ENCODE results near the gene CYP27B1. TPM values are rescaled to one million over a fixed set of nuclear protein-coding genes. Genes with fewer than 3 reads are reported as not detected.

Gene CYP27B1
- total and polyA plus RNA-seq, 9 of the 15 experiments (the other 6 are each of a cell fraction or from before 2014, with no cell fraction given), result 0.18 to 4.2 (median 1.8) TPM

- peak; percentile 85 for TF ChIP-seq VEZF1 (CRISPR knock-in tag; IDR thresholded peaks at IDR 0.05)
- no peak for TF ChIP-seq THRAP3 (IDR thresholded peaks at IDR 0.05; ENCODE audit: borderline replicate concordance)
- TF ChIP-seq TBL1XR1 (IDR thresholded peaks at IDR 0.05; ENCODE audit: low read length in 2 of 2), result peak in 1 of 2 experiments; percentile 92; a peak in 2 of 4 replicates
- peak; percentile 96 for TF ChIP-seq ZBTB33 (CRISPR knock-in tag; IDR thresholded peaks at IDR 0.05)
- TF ChIP-seq ZFX (CRISPR knock-in tag; IDR thresholded peaks at IDR 0.05), result 0 out of 2 replicates have a peak, but pooled peaks have one; percentile 52
- TF ChIP-seq ATF2 (CRISPR knock-in tag; IDR thresholded peaks at IDR 0.05), result peak; percentile 90; the same call in 1 of the 2 replicates
- no peak for TF ChIP-seq BMI1 (IDR thresholded peaks at IDR 0.05; ENCODE audit: low read length)
- peak; percentile 73; the same call in 1 of the 2 replicates for TF ChIP-seq IRF9 (tag; IDR thresholded peaks at IDR 0.05)
- peak; percentile 75; the same call in 1 of the 2 replicates for TF ChIP-seq ZNF609 (CRISPR knock-in tag; IDR thresholded peaks at IDR 0.05; ENCODE audit: borderline replicate concordance)
- TF ChIP-seq TRIM24 (IDR thresholded peaks at IDR 0.05), result peak in 1 of 2 experiments; percentile 33; a peak in 1 of 4 replicates
- TF ChIP-seq PHF8 (IDR thresholded peaks at IDR 0.05; ENCODE audit: borderline replicate concordance, low read length), result peak; percentile 60; the same call in 1 of the 2 replicates
- TF ChIP-seq HIVEP1 (CRISPR knock-in tag; IDR thresholded peaks at IDR 0.05), result no peak
- TF ChIP-seq JUND (IDR thresholded peaks at IDR 0.05; ENCODE audit: borderline replicate concordance, low read depth, low read length), result peak; percentile 86
- peak; percentile 90; the same call in 2 of the 3 replicates for TF ChIP-seq JUND (tag; IDR thresholded peaks at IDR 0.05; ENCODE audit: borderline replicate concordance, low read depth, low read length)
- no peak for TF ChIP-seq FOXJ2 (tag; IDR thresholded peaks at IDR 0.05)
- peak; percentile 74 for TF ChIP-seq POLR2G (IDR thresholded peaks at IDR 0.05; ENCODE audit: low read depth, low read length)
Measured at GRCh38 chr12:57744194-57744776, 22.6 kb downstream of the CYP27B1 start (continued).
